HG03354 (cell line): ENCODE results near the gene TMEM150C.

ENCODE experiments used
- ATAC-seq: cut with Tn5 transposase; IDR thresholded peaks from one replicate; pipeline ENCODE4 v1.9.1; 2021; ENCODE audit warnings: mild to moderate bottlenecking; ENCODE audit not compliant: unreplicated experiment, poor library complexity, severe bottlenecking

Gene TMEM150C

DNA sequence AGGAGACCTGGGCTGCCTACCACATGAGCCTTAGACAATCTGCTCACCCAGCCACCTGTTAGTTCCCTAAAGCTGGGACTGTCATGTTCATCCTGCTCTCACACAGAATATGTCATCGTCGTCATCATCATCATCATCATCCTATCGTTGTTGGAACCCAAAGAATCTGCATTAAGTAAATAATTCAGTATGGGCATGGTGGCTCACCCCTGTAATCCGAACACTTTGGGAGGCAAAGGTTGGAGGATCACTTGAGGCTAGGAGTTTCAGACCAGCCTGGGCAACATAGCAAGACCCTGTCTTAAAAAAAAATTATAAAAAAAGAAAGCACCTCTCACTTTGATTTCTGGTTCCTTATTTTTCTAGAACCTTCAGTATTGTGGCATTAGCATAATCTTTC lies 125.0 kb downstream of the TMEM150C start:
- ATAC-seq: no peak

DNA sequence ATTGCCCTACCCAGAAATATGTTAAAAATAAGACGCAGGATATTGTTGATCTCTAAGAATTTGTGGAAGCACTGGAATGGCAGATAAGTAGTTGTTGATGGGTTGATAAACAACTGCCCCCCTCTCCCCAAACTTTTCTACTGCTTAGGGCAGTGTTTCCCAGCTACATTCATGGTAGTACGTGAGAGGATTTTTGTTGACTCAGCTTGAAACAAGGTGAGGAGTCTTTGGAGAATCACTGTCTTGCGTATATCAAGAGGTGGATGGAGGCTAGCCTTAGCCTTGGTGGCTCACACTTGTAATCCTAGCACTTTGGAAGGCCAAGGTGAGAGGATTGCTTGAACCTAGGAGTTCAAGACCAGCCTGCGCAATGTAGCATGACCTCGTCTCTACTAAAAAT lies 125.7 kb downstream of the TMEM150C start:
- ATAC-seq: no peak

DNA sequence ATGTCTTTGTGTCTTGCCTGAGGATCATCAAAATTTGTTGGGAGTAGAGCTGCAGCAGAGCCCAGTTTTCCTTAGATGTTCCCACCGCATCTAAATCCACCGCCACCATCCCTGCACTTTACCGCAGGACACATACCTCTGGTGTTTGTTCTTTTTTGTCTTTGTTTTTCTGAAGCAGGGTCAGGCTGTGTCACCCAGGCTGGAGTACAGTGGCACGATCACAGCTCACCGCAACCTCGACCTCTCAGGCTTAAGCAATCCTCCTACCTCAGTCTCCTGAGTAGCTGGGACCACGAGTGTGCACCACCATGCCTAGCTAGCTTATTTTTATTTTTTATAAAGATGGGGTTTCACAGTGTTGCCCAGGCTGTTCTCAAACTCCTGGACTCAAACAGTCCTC lies 126.8 kb downstream of the TMEM150C start:
- no peak for ATAC-seq

DNA sequence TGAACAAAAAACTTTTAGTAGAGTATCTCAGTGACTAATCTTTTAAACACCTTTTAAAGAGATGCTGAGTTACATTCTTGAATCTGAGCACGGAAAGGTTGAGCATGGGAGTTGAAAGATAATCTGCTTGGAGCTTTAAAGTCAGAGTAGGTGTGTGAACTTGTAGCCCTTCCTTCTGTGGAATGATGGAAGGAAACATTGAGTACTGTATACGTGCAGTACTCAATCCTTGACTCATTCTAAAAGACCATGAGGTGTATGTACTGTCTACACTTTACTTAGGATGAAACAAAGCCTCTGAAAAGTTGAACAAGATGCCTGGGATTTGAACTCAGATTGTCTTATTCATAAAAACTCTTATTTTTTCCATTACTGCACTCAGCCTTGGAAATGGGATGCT lies 128.0 kb downstream of the TMEM150C start:
- no peak for ATAC-seq
